Cardiac septum (tissue), 1 donor: ENCODE data around the gene PIGL. TPM values are rescaled to one million over a fixed set of nuclear protein-coding genes. Genes with fewer than 3 reads are reported as not detected.
"Not testable (repeated sequence)": the region's sequence is repeated elsewhere in the genome, so short reads cannot be mapped to it uniquely, and the experiment has no call there.

Experiments
- DNase-seq: peaks from one replicate; pipeline ENCODE4 v3.0.0-alpha.2; 2020; ENCODE audit warnings: low spot score
- intact Hi-C: fragments of 100-400 bp; cut with DNase I; formaldehyde crosslinking; loops from one replicate; pipeline ENCODE4 v1.14.0; 2022
- total RNA-seq: library from RNA; stranded (reverse); fragmentation: NEBNext Ultra II Directional; extraction: Animal tissue kit (Norgen Biotek cat#: 25700); gene quantifications from one replicate; pipeline ENCODE4 v1.2.1, GENCODE V29; 2021
- donor health status: DM: no; HTN: no; CAD: no.

PIGL gene
- total RNA-seq, 1 donor from 2014 or later = 9.9 TPM

DNA sequence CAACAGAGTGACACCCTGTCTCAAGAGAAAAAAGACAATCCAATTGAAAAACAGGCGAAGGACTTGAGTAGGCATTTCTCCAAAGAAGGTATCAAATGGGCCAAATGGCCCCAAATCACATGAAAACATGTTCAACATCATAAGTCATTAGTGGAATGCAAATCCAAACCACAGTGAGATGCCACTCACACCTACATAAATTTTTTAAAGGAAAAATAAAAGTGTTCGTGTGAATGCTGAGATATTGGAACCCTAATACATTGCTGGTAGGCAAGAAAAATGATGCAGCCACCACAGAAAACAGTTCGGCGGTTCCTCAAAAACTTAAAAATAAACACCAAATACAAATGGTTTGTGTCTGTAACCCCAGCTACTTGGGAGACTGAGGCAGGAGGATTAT lies 45.2 kb downstream of the PIGL start:
- intact Hi-C loops = no loop called here
- DNase-seq = no peak

DNA sequence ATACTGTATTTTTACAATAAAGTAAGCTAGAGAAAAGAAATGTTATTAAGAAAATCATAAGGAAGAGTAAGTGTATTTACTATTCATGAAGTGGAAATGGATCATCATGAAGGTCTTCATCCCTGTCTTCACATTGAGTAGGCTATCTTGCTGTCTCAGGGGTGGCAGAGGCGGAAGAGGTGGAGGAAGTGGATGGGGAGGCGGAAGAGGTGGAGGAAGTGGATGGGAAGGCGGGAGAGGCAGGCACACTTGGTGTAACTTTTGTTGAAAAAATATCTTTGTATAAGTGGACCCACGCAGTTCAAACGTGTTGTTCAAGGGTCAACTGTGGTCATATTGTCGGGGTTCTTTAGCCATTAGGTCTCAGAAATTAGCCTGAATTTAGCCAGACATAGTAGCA lies 50.2 kb downstream of the PIGL start:
- intact Hi-C loops = no loop called here
- no peak for DNase-seq

DNA sequence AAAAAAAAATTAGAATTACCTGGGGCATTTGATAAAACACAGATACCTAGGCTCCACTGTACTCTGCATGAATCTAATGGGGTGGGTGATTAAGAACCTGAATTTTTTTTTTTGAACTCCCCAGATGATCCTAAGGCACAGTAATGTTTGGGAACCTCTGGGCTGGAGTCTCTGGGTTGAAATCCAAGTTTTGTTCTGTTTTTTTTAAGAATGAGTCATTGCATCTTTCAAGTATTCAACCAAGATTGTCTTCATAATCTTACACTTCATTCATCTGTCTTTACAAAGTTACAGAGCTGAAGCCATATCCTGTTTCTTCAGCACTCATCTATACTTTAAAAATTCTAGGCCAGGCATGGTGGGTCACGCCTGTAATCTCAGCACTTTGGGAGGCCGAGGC lies 52.6 kb downstream of the PIGL start:
- DNase-seq = no peak
- intact Hi-C loops = no loop called here

DNA sequence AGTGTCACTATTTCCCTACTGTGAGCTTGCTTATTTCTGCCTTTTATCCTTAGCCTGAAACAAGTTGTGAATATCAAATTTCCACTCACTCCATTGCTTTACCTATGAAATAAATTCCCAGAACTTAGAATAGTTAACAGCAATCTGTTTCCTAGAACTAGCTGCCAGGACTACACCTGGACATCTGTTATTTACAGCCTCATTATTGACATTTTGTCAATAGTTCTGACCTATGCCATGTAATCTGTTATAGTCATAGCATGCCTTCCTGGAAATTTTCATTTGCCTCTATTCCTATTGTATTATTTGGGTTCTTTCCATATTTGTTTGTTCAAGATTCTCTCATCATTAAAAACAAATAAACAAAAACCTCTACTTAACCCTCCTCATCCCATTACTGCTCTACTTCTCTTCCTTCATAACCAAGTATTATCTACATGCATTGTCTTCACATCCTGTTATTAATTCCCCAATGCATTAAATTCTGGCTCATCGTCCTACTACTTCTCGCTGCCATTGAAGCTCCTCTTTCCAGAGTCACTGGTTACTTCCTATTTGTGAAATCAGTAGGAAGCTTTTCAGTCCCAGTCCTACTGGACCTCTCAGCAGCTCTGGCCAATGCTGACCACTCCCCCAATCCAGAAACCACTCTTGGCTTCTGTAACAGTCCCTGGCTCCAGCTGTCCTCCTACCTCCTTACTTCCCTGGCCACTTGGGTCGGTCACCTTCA lies 55.3 kb downstream of the PIGL start:
- intact Hi-C loops = no loop called here
- DNase-seq = no peak

DNA sequence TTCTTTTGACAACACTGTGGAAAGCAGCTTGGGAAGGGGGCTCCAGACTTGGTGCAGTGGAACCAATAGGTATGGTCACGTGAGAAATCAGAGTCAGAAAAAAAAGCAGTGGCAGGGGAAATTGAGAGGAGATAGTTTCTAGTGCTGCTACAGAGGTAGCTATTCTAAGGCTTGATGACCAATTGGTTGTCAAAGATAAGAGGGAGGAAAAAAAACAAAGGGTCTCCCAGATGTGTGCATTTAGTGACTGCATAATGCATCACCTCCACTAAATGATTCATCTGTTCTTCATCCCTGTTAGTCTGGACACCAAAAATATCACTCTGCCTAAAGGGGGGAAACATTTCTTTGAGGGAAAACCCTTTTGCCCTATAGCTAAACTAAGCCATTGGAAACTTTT lies 56.5 kb downstream of the PIGL start:
- intact Hi-C loops = no loop called here
- no peak for DNase-seq

DNA sequence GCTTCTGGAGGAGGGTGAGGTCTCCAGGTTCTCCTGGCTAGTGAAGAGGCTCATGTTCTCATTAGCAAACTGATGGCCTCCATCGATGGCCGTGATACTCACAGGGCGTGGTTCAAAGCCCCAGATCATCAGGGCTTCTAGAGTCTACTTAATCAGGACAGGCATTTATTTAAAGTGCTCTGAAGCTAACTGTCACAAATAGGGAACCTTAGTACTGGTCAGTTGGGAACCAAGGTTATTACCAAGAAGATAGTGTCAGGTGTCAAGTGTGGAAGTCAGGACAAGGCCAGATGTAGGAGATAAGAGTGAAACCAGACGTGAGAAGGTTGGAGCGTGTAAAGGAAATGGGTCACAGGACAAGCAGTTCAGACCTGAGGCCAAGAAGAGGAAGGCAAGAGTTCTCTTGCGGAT lies 56.9 kb downstream of the PIGL start:
- DNase-seq = no peak
- intact Hi-C loops = no loop called here

DNA sequence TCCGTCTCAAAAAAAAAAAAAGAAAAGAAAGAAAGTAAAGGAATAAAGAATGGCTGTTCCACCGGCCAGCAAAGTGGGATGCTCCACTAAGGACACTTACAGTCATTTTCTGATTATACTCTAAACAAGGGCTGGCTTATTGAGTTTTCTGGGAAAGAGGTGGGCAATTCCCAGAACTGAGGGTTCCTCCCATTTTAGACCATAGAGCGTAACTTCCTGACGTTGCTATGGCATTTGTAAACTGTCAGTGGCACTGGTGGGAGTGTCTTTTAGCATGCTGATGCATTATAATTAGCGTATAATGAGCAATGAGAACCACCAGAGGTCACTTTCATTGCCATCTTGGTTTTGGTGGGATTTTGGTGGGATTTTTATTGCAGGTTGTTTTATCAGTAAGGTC lies 58.0 kb downstream of the PIGL start:
- no peak for DNase-seq
- intact Hi-C loops = no loop called here

DNA sequence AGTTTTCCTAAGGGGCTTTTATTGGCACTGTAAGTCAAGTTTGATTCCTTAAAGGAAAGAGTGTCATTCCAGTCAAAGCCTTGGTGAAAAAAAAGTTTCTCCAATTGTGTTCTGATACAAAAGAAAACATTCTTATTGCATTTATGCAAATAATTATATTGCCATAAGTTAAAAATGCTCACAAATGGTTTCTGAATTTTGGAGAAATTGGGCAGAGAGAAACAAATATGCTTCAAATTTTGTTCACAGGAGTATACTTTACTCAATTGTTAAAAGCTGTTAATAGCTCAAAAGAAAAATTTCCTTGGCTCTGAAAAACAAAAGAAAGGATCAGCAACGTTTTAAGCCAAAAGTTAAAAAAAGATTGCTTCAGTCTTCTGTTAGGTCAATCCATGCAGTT lies 60.2 kb downstream of the PIGL start:
- DNase-seq = no peak
- intact Hi-C loops = no loop called here

DNA sequence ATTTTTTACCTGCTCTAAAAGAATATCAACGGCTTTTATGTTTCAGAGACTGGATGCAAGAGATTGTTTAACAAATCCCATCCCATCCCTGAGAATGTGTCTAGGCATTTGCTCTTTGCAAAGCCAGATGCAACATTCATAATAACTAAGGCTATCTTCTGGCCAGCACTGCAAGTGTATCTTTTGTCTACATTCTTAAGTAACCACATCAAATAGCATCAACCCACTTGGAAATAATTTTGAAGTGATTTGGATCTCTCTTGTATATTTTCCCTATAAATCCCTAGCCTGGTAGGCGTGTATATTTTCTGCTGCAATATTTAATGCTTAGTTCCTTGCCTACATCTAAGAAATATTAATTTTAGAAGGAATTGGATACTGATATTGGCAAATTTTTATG lies 64.3 kb downstream of the PIGL start:
- DNase-seq = no peak
- intact Hi-C loops = no loop called here

DNA sequence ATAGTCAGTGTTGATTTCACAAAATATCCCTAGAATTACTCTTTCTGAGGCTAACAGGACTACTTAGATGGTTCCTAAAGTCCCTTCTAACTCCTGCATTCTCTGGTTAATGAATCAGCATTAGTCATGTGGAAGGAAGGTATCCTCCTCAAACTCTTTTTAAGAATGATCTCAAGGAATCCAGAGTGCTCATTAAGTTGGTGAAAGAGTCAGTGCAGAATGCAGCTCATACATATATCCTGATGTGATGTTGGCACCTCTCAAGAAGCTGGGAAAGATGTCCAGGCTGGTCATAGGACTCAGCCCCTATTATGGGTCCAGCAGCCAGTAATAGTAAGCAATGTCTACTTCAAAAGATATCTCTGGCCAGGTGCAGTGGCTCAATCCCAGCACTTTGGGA lies 65.5 kb downstream of the PIGL start:
- no peak for DNase-seq
- intact Hi-C loops = no loop called here

DNA sequence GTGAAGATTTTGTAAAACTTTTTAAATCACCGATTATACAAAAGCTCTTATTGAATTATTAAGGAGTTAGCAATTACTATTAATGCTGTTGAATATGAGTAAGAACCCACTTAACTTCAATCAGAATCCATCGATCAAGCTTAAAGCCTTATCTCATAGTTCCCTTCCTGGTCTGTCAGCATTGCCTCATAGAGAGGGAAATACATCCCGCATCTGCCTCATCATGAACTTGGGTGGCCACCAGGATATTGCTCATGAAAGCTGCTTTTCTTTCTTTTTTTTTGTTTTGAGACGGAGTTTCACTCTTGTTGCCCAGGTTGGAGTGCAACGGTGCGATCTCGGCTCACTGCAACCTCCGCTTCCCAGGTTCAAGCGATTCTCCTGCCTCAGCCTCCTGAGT lies 66.7 kb downstream of the PIGL start:
- no peak for DNase-seq
- intact Hi-C loops = no loop called here

DNA sequence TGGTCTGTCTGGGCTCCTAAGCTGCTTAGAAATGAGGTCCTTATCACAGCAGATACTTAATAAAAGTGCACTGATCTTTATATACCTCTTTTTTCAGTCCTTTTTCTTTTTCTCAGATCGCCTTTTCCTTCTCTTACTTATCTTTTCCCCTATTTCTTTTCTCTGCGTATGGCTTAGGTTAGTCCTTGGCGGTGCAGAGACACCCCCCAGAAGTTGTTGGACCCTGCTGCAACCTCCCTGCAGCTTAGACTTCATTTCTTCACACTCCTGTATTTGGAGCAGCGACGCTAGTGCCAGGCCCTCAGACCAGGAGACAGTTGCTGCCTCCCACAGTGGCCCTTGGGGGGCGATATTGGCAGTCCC lies 68.6 kb downstream of the PIGL start:
- intact Hi-C loops = loop anchor here (5.0 kb wide), 1 partner anchor 68 kb away; the partner anchor contains the start of genes NCOR1 and PIGL
- no peak for DNase-seq

DNA sequence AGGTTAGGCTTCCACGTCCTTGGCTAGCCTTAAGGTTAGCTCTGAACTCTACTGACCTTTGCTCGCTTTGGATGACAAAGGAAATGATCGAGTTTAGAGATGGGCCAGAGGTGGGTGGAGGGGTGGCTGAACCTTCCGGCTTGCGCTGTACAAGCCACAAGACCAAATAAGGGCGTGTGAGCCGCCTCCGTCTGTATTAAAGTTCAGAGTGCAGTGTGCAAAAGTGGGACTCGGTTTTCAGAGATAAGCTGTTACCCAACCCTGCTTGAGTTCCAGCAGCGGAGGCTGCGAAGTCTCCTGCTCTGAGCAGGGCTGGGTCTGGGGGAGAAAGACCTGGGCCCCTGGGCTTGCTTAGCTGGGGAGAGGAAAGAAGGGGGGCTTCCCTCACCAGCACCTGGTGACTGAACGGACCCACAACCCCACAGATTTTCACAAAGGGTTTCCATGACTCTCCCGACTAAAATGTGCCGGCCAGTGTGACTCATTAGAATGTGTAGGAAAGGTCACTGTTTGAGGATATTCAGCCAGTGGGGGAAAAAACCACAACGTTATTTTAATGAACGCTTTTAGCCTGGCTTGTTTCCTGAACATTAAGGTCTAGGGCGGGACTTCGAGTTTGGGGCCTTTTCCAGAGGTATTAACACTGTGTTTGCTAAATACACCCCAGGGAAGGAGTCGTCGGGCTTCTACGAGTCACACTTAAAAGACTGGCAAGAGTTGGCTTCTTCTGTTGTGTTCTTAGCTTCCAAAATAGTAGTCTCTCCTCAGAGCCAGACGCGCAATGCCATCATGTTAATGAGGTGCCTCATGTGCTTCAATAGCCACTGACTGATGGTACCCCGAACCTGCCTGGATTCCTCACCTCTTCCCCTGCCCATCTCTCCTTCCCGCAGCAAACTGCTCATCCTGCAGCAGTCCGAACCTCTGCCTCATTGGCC lies 69.3 kb downstream of the PIGL start:
- intact Hi-C loops = loop anchor here (5.0 kb wide), 1 partner anchor 69 kb away; the partner anchor contains the start of genes NCOR1 and PIGL
- DNase-seq = peak; percentile 87

DNA sequence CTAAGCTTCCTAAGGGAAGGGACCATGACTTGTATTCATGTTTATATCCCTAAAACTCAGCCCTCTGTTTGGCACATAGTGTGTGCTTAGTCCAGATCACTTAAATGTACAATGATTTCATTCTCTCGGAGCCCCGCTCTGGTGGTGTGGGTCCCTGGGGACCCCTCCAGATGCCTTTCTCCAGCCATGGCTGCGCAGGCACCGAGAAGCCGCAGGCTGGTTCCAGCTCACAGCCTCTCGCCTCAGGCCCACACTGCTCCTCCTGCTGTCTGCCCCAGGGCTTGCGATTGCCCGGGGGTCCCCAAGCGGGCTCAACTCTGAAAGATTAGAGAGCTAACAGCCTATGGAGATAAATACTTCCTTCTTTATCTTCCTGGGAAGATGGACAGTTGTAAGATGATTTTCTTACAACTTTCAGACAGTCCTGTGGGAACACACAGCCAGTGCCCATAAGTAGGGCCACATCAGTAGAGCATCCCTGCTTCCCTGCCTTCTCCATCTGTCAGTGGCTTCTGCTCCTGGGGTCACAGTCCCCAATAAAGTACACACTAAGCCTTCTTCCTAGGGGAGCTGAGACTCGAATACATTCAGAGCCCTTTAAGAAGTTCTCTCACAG lies 70.0 kb downstream of the PIGL start:
- intact Hi-C loops = loop anchor here (5.0 kb wide), 1 partner anchor 70 kb away; the partner anchor contains the start of genes NCOR1 and PIGL
- DNase-seq = no peak

DNA sequence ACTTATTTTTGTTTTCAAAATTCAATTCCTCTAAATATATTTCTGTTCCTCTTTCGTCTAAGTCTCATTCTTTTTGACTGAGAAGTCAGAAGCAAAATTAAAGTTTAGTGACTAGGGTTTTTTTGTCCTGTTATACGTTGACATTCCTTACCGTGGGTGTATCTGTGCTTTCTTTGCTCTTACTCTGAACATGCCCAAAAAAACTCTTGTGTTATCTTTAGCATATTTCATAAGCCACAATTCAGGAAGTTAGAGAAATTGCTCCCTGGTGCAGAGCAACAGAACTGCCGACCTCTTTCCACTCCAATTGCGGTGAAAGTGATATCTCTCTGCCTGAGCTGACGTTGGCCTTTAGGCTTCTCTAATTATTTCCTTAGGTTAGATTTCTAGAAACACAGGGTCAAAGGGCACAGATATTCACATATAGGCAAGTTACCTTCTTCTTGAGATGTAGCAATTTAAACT lies 70.6 kb downstream of the PIGL start:
- intact Hi-C loops = loop anchor here (5.0 kb wide), 1 partner anchor 70 kb away; the partner anchor contains the start of genes NCOR1 and PIGL
- DNase-seq = no peak

DNA sequence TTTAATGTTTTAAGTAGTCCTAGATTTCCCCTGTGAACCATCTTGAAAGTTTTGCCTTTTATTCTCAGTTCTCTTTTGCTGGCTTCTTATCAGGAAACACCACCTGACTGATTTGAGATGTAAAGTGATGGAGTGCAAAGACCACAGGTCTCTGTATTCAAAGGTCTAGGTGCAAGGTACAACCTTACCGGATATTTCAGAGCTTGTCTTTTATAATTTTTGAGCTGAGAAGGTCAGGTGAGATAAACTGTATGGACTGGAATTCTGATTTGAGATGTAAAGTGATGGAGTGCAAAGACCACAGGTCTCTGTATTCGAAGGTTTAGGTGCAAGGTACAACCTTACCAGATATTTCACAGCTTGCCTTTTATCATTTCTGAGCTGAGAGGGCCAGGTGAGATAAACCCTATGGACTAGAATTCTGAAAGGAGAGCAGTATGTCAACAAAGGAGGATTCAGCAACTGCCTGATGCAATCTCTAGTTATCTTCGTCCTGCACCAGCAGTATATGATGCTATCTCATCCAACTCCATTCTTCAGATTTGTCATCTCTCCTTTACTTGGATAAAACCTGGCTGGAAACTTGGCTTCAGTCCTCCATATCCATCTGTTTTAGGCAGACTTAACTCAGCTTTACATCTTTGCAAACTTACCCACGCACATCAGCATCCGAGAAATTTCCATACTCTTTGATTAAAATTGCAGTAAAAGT lies 72.0 kb downstream of the PIGL start:
- intact Hi-C loops = loop anchor here (5.0 kb wide), 1 partner anchor 72 kb away; the partner anchor contains the start of genes NCOR1 and PIGL
- no peak for DNase-seq

DNA sequence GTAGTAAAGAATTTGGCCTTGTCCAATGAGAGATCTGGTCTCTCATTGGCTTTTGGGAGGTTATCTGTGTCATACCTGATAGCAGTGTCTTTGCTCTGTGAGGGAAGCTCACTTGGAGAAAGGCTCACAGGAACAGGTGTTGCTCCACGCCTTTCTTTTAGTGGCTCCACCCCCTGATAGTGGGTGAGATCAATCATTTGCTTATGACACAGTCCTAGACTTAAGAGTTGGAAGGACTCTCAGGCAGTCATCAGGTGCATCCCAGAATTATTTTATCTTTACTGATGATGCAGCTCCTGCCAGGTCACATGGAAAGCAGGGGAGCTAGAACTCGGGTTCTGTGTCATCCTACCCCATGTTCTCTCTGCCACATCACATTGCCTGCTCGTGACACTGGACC lies 76.9 kb downstream of the PIGL start:
- intact Hi-C loops = no loop called here
- DNase-seq = no peak

DNA sequence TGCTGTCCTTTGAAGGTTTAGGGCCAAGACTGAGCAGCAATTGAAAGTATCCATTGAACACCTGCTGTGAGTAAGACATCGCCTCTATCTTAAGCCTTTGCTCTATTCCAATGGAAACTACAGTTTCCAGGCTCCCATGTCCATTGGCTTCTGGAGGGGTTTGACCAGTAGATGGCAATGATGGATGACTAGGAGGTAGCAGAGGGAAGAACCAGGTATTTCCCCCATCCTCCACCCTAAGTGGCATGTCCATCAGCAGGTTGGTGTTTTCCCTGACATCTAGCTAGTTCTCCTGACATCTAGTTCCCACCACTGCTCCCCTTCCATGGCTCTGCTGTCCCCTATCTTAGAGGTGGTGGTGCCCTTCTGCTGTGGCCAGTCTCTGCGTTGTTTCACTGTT lies 77.5 kb downstream of the PIGL start:
- no peak for DNase-seq
- intact Hi-C loops = no loop called here

DNA sequence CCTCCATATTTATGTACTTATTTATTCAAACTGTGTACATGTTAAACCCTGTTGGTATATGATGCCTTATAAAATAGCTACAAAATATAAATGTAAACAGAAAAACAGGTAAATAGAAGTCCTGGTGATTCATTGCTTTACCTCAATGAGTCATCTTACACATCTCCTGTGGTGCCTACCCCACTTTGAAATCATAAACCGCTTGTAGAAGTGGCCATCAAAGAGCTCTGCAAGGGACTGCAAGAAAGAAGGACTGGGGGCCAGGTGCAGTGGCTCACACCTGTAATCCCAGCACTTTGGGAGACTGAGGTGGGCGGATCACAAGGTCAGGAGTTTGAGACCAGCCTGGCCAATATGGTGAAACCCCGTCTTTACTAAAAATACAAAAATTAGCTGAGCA lies 79.1 kb downstream of the PIGL start:
- intact Hi-C loops, DNase-seq: not testable (repeated sequence)
